GM15510 (cell line): ENCODE measurements around the gene RAPSN.

ENCODE experiments used
- POLR2A ChIP-seq: IDR thresholded peaks from 3 replicates; pipeline ENCODE4 v1.6.1; 2011; ENCODE audit warnings: borderline replicate concordance; ENCODE audit not compliant: insufficient read length; ENCODE audit errors: extremely low read depth

Gene RAPSN

GRCh38 chr11:47409440-47410369, 39.2 kb downstream of the RAPSN start:
- TF ChIP-seq POLR2A: no peak

- TF ChIP-seq POLR2A: no peak
Measured at GRCh38 chr11:47408598-47409439, 40.1 kb downstream of the RAPSN start.

GRCh38 chr11:47407746-47408590, 41.0 kb downstream of the RAPSN start, which contains the start of gene SLC39A13:
SLC39A13 (plus strand) TSS chr11:47408590; CDS start chr11:47410095, 1,505 bp downstream.
- TF ChIP-seq POLR2A: peak; percentile 55

- TF ChIP-seq POLR2A: no peak
Measured at GRCh38 chr11:47406896-47407745, 41.8 kb downstream of the RAPSN start.

GRCh38 chr11:47403571-47403970, 45.4 kb downstream of the RAPSN start:
- TF ChIP-seq POLR2A: no peak

GRCh38 chr11:47403135-47403534, 45.8 kb downstream of the RAPSN start:
- TF ChIP-seq POLR2A: no peak

GRCh38 chr11:47400768-47401279, 48.1 kb downstream of the RAPSN start:
- TF ChIP-seq POLR2A: peak; percentile 46

GRCh38 chr11:47399860-47400767, 48.8 kb downstream of the RAPSN start:
- peak; percentile 60 for TF ChIP-seq POLR2A

GRCh38 chr11:47398551-47398950, 50.4 kb downstream of the RAPSN start:
- TF ChIP-seq POLR2A: no peak

GRCh38 chr11:47398011-47398410, 50.9 kb downstream of the RAPSN start:
- no peak for TF ChIP-seq POLR2A

- TF ChIP-seq POLR2A: no peak
Measured at GRCh38 chr11:47396049-47396320, 53.0 kb downstream of the RAPSN start.

GRCh38 chr11:47395223-47396048, 53.5 kb downstream of the RAPSN start:
- no peak for TF ChIP-seq POLR2A
